MM.1S (cell line): ENCODE data around the gene CA10.

Source experiments
- EZH2 ChIP-seq: fragments of 300-600 bp; sonication (generic); optimal IDR thresholded peaks from 2 replicates; pipeline ENCODE3; 2017; ENCODE audit warnings: low read depth, mild to moderate bottlenecking, antibody characterized with exemption, low read length, mixed read lengths
- EZH2phosphoT487 ChIP-seq: fragments of 300-600 bp; sonication (generic); IDR thresholded peaks from 2 replicates; pipeline ENCODE4 v1.6.1; 2018; ENCODE audit warnings: antibody characterized with exemption, low read length
- TF ChIP-seq, protein P1 (sequence below): fragments of 300-600 bp; sonication (generic); IDR thresholded peaks from 2 replicates; pipeline ENCODE4 v1.5.1; 2016; ENCODE audit warnings: antibody characterized with exemption, low read length, mixed read lengths

DNA sequence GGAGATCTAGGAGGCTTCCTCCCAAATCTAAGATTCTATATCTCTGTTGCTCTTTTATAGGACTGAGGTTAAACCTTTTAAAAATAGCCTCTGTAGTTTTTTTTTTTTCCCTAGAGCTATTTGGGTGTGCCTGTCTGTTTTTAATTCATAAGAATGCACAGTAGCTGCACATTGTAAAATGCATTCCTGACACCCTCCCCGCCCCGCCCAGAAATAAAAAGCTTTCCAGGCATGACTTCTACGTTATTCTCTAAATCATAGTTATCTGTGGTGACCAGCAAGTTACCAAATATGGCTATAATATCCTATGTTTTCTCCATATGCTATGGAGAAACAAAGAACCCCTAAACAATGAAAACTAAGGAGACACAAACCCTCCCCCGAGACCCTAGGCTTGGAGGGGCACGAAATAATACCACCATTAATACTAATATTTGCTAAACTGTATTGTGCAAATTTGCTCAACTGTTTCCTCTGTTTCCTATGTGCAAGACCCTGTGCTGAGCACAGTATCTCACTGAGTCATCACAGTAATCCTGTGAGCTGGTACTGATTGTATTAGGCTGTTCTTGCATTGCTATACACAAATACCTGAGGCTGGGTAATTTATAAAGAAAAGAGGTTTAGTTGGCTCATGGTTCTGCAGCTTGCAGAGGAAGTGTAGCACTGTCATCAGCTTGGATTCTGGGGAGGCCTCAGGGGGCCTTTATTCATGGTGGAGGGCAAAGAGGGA, 388.3 kb downstream of the CA10 start:
- TF ChIP-seq, protein P1, sequence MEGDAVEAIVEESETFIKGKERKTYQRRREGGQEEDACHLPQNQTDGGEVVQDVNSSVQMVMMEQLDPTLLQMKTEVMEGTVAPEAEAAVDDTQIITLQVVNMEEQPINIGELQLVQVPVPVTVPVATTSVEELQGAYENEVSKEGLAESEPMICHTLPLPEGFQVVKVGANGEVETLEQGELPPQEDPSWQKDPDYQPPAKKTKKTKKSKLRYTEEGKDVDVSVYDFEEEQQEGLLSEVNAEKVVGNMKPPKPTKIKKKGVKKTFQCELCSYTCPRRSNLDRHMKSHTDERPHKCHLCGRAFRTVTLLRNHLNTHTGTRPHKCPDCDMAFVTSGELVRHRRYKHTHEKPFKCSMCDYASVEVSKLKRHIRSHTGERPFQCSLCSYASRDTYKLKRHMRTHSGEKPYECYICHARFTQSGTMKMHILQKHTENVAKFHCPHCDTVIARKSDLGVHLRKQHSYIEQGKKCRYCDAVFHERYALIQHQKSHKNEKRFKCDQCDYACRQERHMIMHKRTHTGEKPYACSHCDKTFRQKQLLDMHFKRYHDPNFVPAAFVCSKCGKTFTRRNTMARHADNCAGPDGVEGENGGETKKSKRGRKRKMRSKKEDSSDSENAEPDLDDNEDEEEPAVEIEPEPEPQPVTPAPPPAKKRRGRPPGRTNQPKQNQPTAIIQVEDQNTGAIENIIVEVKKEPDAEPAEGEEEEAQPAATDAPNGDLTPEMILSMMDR = no peak
- TF ChIP-seq EZH2 = no peak
- no peak for TF ChIP-seq EZH2phosphoT487
